ENCODE results near the gene NOS1AP. TPM values are rescaled to one million over a fixed set of nuclear protein-coding genes. Genes with fewer than 3 reads are reported as not detected.

Gene NOS1AP
- total RNA-seq, 1 experiment from 2014 or later: 14.7 TPM

GRCh38 chr1:162373541-162374260 lies 304.2 kb downstream of the NOS1AP start (continued):
- no peak for TF ChIP-seq AR (CRISPR knock-in tag; IDR thresholded peaks at IDR 0.05)
- TF ChIP-seq FOXP1 (CRISPR knock-in tag; IDR thresholded peaks at IDR 0.05; ENCODE audit: borderline replicate concordance): no peak
- no peak for TF ChIP-seq ATF1 (CRISPR knock-in tag; IDR thresholded peaks at IDR 0.05)
- TF ChIP-seq ZNF425 (CRISPR knock-in tag; conservative IDR thresholded peaks at IDR 0.05): no peak
- no peak for TF ChIP-seq JAZF1 (CRISPR knock-in tag; IDR thresholded peaks at IDR 0.05)
- no peak for TF ChIP-seq STAT6 (CRISPR knock-in tag; conservative IDR thresholded peaks at IDR 0.05; ENCODE audit: low read depth)
- no peak for TF ChIP-seq GRHL2 (CRISPR knock-in tag; IDR thresholded peaks at IDR 0.05; ENCODE audit: insufficient replicate concordance, severe bottlenecking)
- no peak for TF ChIP-seq MAX (CRISPR knock-in tag; IDR thresholded peaks at IDR 0.05)
- TF ChIP-seq CBFB (CRISPR knock-in tag; IDR thresholded peaks at IDR 0.05; ENCODE audit: low read depth): no peak

- Mint-ChIP-seq H3K4me1 (no peaks in the 10 kb centered on the region), H3K4me3 (no peak overlapping the region), H3K27ac (peak overlapping the region; percentile 38; the same call in 1 of the 2 replicates), H3K36me3 (no peaks in the 10 kb centered on the region), H3K9me3 (no peaks in the 10 kb centered on the region), H3K27me3 (ENCODE audit: low read depth) (no peaks in the 10 kb centered on the region)
- DNase-seq (ENCODE audit: low spot score): no peak
- POLR2A ChIA-PET: no interaction called here
- CTCF ChIA-PET: interaction anchor here (0.6 kb wide), 1 partner anchor 203 kb away, joined by 3 read pairs; no protein-coding TSS in a partner anchor
- no peak for ATAC-seq
- TF ChIP-seq FOXJ3 (CRISPR knock-in tag; IDR thresholded peaks at IDR 0.05; ENCODE audit: borderline replicate concordance) (no peak), ZNF671 (CRISPR knock-in tag; IDR thresholded peaks at IDR 0.05) (no peak), SP1 (CRISPR knock-in tag; conservative IDR thresholded peaks at IDR 0.05) (no peak), USF1 (CRISPR knock-in tag; IDR thresholded peaks at IDR 0.05) (no peak), JUN (CRISPR knock-in tag; IDR thresholded peaks at IDR 0.05) (no peak), HMGA2 (CRISPR knock-in tag; IDR thresholded peaks at IDR 0.05) (no peak), PRDM15 (CRISPR knock-in tag; IDR thresholded peaks at IDR 0.05) (no peak), TP53 (CRISPR knock-in tag; IDR thresholded peaks at IDR 0.05) (no peak), CDX4 (CRISPR knock-in tag; IDR thresholded peaks at IDR 0.05; ENCODE audit: borderline replicate concordance) (no peak), NFATC4 (CRISPR knock-in tag; IDR thresholded peaks at IDR 0.05) (no peak)
These were observed 304.9 kb downstream of the NOS1AP start for GRCh38 chr1:162374406-162374805.

Data from WTC11 (cell line).